ENCODE results near the gene G6PC2. TPM values are rescaled to one million over a fixed set of nuclear protein-coding genes. Genes with fewer than 3 reads are reported as not detected.

The G6PC2 gene
- total RNA-seq, 1 donor from 2014 or later: not detected

GRCh38 chr2:168915441-168916330 lies 14.6 kb downstream of the G6PC2 start:
- TF ChIP-seq CTCF (conservative IDR thresholded peaks at IDR 0.05; ENCODE audit: low read depth, low read length): no peak
- no peak overlapping the region for H3K4me3 ChIP-seq (ENCODE audit: low read depth, low read length)
- no peak for DNase-seq (ENCODE audit: low read depth)

GRCh38 chr2:168916331-168916675 lies 15.2 kb downstream of the G6PC2 start:
- no peak for TF ChIP-seq CTCF (conservative IDR thresholded peaks at IDR 0.05; ENCODE audit: low read depth, low read length)
- H3K4me3 ChIP-seq (ENCODE audit: low read depth, low read length): no peak overlapping the region
- no peak for DNase-seq (ENCODE audit: low read depth)

GRCh38 chr2:168920504-168921157 lies 19.5 kb downstream of the G6PC2 start:
- no peak for DNase-seq (ENCODE audit: low read depth)
- peak; percentile 58 for TF ChIP-seq CTCF (conservative IDR thresholded peaks at IDR 0.05; ENCODE audit: low read depth, low read length)
- H3K4me3 ChIP-seq (ENCODE audit: low read depth, low read length): no peak overlapping the region

GRCh38 chr2:168926621-168927386 lies 25.7 kb downstream of the G6PC2 start:
- no peak for DNase-seq (ENCODE audit: low read depth)
- TF ChIP-seq CTCF (conservative IDR thresholded peaks at IDR 0.05; ENCODE audit: low read depth, low read length): no peak

GRCh38 chr2:168928113-168928831 lies 27.2 kb downstream of the G6PC2 start:
- DNase-seq (ENCODE audit: low read depth): no peak

More at GRCh38 chr2:168926621-168927386, 25.7 kb downstream of the G6PC2 start:
- no peak overlapping the region for H3K4me3 ChIP-seq (ENCODE audit: low read depth, low read length)

More at GRCh38 chr2:168928113-168928831, 27.2 kb downstream of the G6PC2 start:
- H3K4me3 ChIP-seq (ENCODE audit: low read depth, low read length): no peak overlapping the region
- TF ChIP-seq CTCF (conservative IDR thresholded peaks at IDR 0.05; ENCODE audit: low read depth, low read length): no peak
